NCI-H774 (cell line): Measurements from ENCODE around the gene MINDY4.

ENCODE experiments used
- DNase-seq: peaks from one replicate; lab custom pipeline; 2025; lab: John Stamatoyannopoulos, UW

MINDY4 gene

GRCh38 chr7:30917216-30917893, 146.1 kb downstream of the MINDY4 start:
- no peak for DNase-seq

- DNase-seq, result no peak
Measured at GRCh38 chr7:30918676-30919075, 147.5 kb downstream of the MINDY4 start.

- DNase-seq, result no peak
Measured at GRCh38 chr7:30920021-30920583, 148.9 kb downstream of the MINDY4 start.

GRCh38 chr7:30920584-30921539, 149.6 kb downstream of the MINDY4 start:
- DNase-seq, result no peak

- DNase-seq, result no peak
Measured at GRCh38 chr7:30921540-30922401, 150.6 kb downstream of the MINDY4 start.

GRCh38 chr7:30922596-30922995, 151.4 kb downstream of the MINDY4 start:
- no peak for DNase-seq

- no peak for DNase-seq
Measured at GRCh38 chr7:30923009-30923773, 152.0 kb downstream of the MINDY4 start.

- no peak for DNase-seq
Measured at GRCh38 chr7:30923774-30924413, 152.7 kb downstream of the MINDY4 start.

GRCh38 chr7:30924624-30925023, 153.4 kb downstream of the MINDY4 start:
- DNase-seq, result no peak

GRCh38 chr7:30925117-30925516, 153.9 kb downstream of the MINDY4 start:
- no peak for DNase-seq

GRCh38 chr7:30925913-30926312, 154.7 kb downstream of the MINDY4 start:
- DNase-seq, result no peak

GRCh38 chr7:30926313-30926712, 155.1 kb downstream of the MINDY4 start:
- no peak for DNase-seq

- no peak for DNase-seq
Measured at GRCh38 chr7:30927040-30927439, 155.8 kb downstream of the MINDY4 start.

- DNase-seq, result no peak
Measured at GRCh38 chr7:30927559-30927958, 156.3 kb downstream of the MINDY4 start.

- no peak for DNase-seq
Measured at GRCh38 chr7:30928254-30928872, 157.1 kb downstream of the MINDY4 start.

GRCh38 chr7:30929686-30930085, 158.5 kb downstream of the MINDY4 start:
- no peak for DNase-seq

GRCh38 chr7:30930621-30931020, 159.4 kb downstream of the MINDY4 start:
- no peak for DNase-seq

- no peak for DNase-seq
Measured at GRCh38 chr7:30931161-30931928, 160.1 kb downstream of the MINDY4 start.

GRCh38 chr7:30931929-30932540, 160.8 kb downstream of the MINDY4 start:
- no peak for DNase-seq
